B cell (primary cell): ENCODE results near the gene BNIP5. TPM values are rescaled to one million over a fixed set of nuclear protein-coding genes. Genes with fewer than 3 reads are reported as not detected.

Experiments used
- ATAC-seq: fragments of 200-7000 bp; cut with Tn5 transposase; one replicate; pipeline ENCODE4 v1.10.0; 2021; ENCODE audit warnings: low read depth, mild to moderate bottlenecking, moderate number of reproducible peaks, moderate library complexity
- CTCF ChIA-PET: fragments of 350-600 bp; sonication (Branson Sonifier 250); formaldehyde crosslinking; loops from one replicate; lab custom pipeline; 2021; ENCODE audit warnings: antibody characterized with exemption, inconsistent platforms; lab: Charles Lee
- POLR2A ChIA-PET: fragments of 350-600 bp; sonication (Branson Sonifier 250); formaldehyde crosslinking; loops from one replicate; lab custom pipeline; 2021; ENCODE audit warnings: antibody characterized with exemption; lab: Charles Lee
- DNase-seq: peaks from one replicate; pipeline ENCODE4 v3.0.0; 2013
- H2AFZ ChIP-seq: 2 replicates; pipeline ENCODE4 v1.6.1; 2012; ENCODE audit warnings: mild to moderate bottlenecking, low read depth, low read length; ENCODE audit not compliant: insufficient read depth, poor library complexity, severe bottlenecking
- H3K27ac ChIP-seq, 2 donors: 1 replicate in 1 of 2; 2 replicates in 1 of 2; pipeline ENCODE4 v1.5.1; 2012 to 2013; ENCODE audit warnings: low read length in 2 of 2, mild to moderate bottlenecking in 2 of 2, moderate library complexity in 1 of 2
- H3K27me3 ChIP-seq, 4 experiments: fragments of 200-600 bp in 1 of 4; sonication (generic) in 1 of 4; replicated peaks in 1 of 4; 1 replicate in 2 of 4; 2 replicates in 2 of 4; pipeline versions ENCODE4 v1.6.1 to v1.7.0; 2013 to 2016; ENCODE audit warnings: low read length in 3 of 4, mild to moderate bottlenecking in 2 of 4, mixed read lengths in 1 of 4, moderate library complexity in 1 of 4; ENCODE audit not compliant: insufficient read depth in 4 of 4, control insufficient read depth in 3 of 4; ENCODE audit errors: control extremely low read depth in 1 of 4
- H3K36me3 ChIP-seq, 2 experiments: replicated peaks in 1 of 2; 1 replicate in 1 of 2; 2 replicates in 1 of 2; pipeline versions ENCODE4 v1.6.1 to v1.7.1; 2013; ENCODE audit warnings: low read length in 1 of 2; ENCODE audit not compliant: insufficient read depth in 2 of 2, control insufficient read depth in 1 of 2; ENCODE audit errors: control extremely low read depth in 1 of 2, extremely low read depth in 1 of 2
- H3K4me1 ChIP-seq, 2 donors: fragments of 200-600 bp in 1 of 2; sonication (generic) in 1 of 2; 1 replicate in 1 of 2; 2 replicates in 1 of 2; pipeline versions ENCODE4 v1.5.1 to v1.6.1; 2013 to 2017; ENCODE audit warnings: low read length in 2 of 2; ENCODE audit not compliant: control insufficient read depth in 2 of 2, insufficient read depth in 2 of 2
- H3K4me2 ChIP-seq: replicated peaks from 2 replicates; pipeline ENCODE3; 2012; ENCODE audit warnings: mild to moderate bottlenecking, low read depth, low read length; ENCODE audit not compliant: poor library complexity, severe bottlenecking
- H3K4me3 ChIP-seq, 5 experiments: fragments of 200-600 bp in 1 of 5; sonication (generic) in 1 of 5; 1 replicate in 3 of 5; 2 replicates in 2 of 5; pipeline versions ENCODE4 v1.5.1 to v1.7.0; 2011 to 2016; ENCODE audit warnings: low read length in 4 of 5, mild to moderate bottlenecking in 4 of 5, low read depth in 2 of 5, control low read depth in 1 of 5, moderate library complexity in 1 of 5; ENCODE audit not compliant: insufficient read depth in 1 of 5; ENCODE audit errors: control extremely low read depth in 1 of 5, extremely low read depth in 1 of 5
- H3K79me2 ChIP-seq: fragments of 200-600 bp; sonication (generic); one replicate; pipeline ENCODE4 v1.6.0; 2016; ENCODE audit warnings: low read length; ENCODE audit not compliant: control insufficient read depth, insufficient read depth
- H3K9ac ChIP-seq: fragments of 200-600 bp; sonication (generic); 2 replicates; pipeline ENCODE4 v1.6.1; 2017; ENCODE audit warnings: mild to moderate bottlenecking, low read length, moderate library complexity
- H3K9me3 ChIP-seq, 3 donors: one replicate each; pipeline versions ENCODE4 v1.6.1 to v1.7.1; 2013; ENCODE audit warnings: low read length in 2 of 3; ENCODE audit not compliant: control insufficient read depth in 2 of 3, insufficient read depth in 1 of 3; ENCODE audit errors: control extremely low read depth in 1 of 3
- H4K20me1 ChIP-seq: 2 replicates; pipeline ENCODE4 v1.6.0; 2012; ENCODE audit warnings: mild to moderate bottlenecking, low read length; ENCODE audit not compliant: insufficient read depth, control insufficient read depth, poor library complexity, severe bottlenecking
- H3K27ac Mint-ChIP-seq: one replicate; pipeline ENCODE4 v1.8.0; 2021; ENCODE audit warnings: mixed read lengths
- H3K27me3 Mint-ChIP-seq: one replicate; pipeline ENCODE4 v1.8.0; 2021; ENCODE audit warnings: mixed read lengths
- H3K4me1 Mint-ChIP-seq: one replicate; pipeline ENCODE4 v1.8.0; 2021; ENCODE audit warnings: mixed read lengths
- H3K4me3 Mint-ChIP-seq: one replicate; pipeline ENCODE4 v1.8.0; 2021; ENCODE audit warnings: mixed read lengths
- H3K9me3 Mint-ChIP-seq: one replicate; pipeline ENCODE4 v1.8.0; 2022; ENCODE audit warnings: mixed read lengths; ENCODE audit not compliant: insufficient read depth
- CTCF ChIP-seq: fragments of 200-600 bp; IDR thresholded peaks from one replicate; pipeline ENCODE4 v1.8.0; 2022; ENCODE audit warnings: antibody characterized with exemption, mild to moderate bottlenecking
- EZH2 ChIP-seq: IDR thresholded peaks from 2 replicates; pipeline ENCODE4 v1.6.1; 2012; ENCODE audit warnings: borderline replicate concordance, low read depth, mild to moderate bottlenecking, moderate library complexity, low read length; ENCODE audit not compliant: insufficient read depth, poor library complexity, severe bottlenecking
- WGBS: methylation state at CpG from one replicate; pipeline ENCODE4 v1.1.5; 2013; ENCODE audit warnings: missing lambda C conversion rate; ENCODE audit not compliant: insufficient coverage; 5-methylcytosine and 5-hydroxymethylcytosine counted together
- intact Hi-C: fragments of 100-400 bp; cut with micrococcal nuclease; formaldehyde crosslinking; loops from one replicate; pipeline ENCODE4 v1.10.0; 2022
- polyA plus RNA-seq: library from polyadenylated mRNA; depleted of rRNA; stranded (reverse); fragments of >200 nt; gene quantifications from 2 replicates; pipeline ENCODE4 v1.2.3, GENCODE V29; 2012
- total RNA-seq, 2 donors: library from RNA; stranded (reverse); fragments of 120-200 nt in 1 of 2; gene quantifications; 1 replicate in 1 of 2; 2 replicates in 1 of 2; pipeline versions ENCODE4 v1.2.3 to v1.2.4, GENCODE V29; 2013 to 2022

The BNIP5 gene
- total and polyA plus RNA-seq, 2 donors (not counting 1 experiment from before 2014, with no cell fraction given) = 0.06 to 0.10 TPM

GRCh38 chr6:36345681-36346466, 9.2 kb upstream of the BNIP5 start:
- POLR2A ChIA-PET = no interaction called here
- no peak for DNase-seq
- Histone ChIP-seq H4K20me1 (no peaks in the 10 kb centered on the region), H3K27me3 (peaks cover 0 to under 1% (median 0%) of the 10 kb centered on the region in 4 experiments), H3K79me2 (no peaks in the 10 kb centered on the region), H3K4me1 (peaks cover under 1 to 4% of the 10 kb centered on the region in 2 donors), H3K4me2 (no peak overlapping the region), H3K36me3 (no peaks in the 10 kb centered on the region), H3K4me3 (no peak overlapping the region), H3K9ac (no peak overlapping the region), H3K27ac (no peak overlapping the region), H2AFZ (no peak overlapping the region), H3K9me3 (peaks cover 0 to 2% (median 0%) of the 10 kb centered on the region in 3 donors)
- CTCF ChIA-PET = interaction anchor here (0.7 to 0.9 kb wide), 4 partner anchors 14 to 1633 kb away, joined by 3 to 4 read pairs (median 3); no protein-coding TSS in a partner anchor
- H3K4me1 Mint-ChIP-seq = peaks cover 1% of the 10 kb centered on the region
- TF ChIP-seq CTCF (no peak), EZH2 (no peak)
- H3K4me3 Mint-ChIP-seq = no peak overlapping the region
- WGBS = 95% methylated on average over 12 of the region's 13 CpGs
- intact Hi-C loops = no loop called here
- no peaks in the 10 kb centered on the region for H3K9me3 Mint-ChIP-seq
- no peak for ATAC-seq
- peaks cover 1% of the 10 kb centered on the region for H3K27me3 Mint-ChIP-seq
- no peak overlapping the region for H3K27ac Mint-ChIP-seq
